22Rv1 (cell line): ENCODE measurements around the gene ASMT.
"Not testable (repeated sequence)": the region's sequence is repeated elsewhere in the genome, so short reads cannot be mapped to it uniquely, and the experiment has no call there.

Experiments
- CTCF ChIP-seq: fragments of 450-650 bp; IDR thresholded peaks from 2 replicates; pipeline ENCODE4 v1.5.1; 2017; ENCODE audit warnings: mild to moderate bottlenecking
- ZFX ChIP-seq: fragments of 450-650 bp; IDR thresholded peaks from 2 replicates; pipeline ENCODE4 v1.6.1; 2017; ENCODE audit warnings: antibody characterized with exemption, borderline replicate concordance

DNA sequence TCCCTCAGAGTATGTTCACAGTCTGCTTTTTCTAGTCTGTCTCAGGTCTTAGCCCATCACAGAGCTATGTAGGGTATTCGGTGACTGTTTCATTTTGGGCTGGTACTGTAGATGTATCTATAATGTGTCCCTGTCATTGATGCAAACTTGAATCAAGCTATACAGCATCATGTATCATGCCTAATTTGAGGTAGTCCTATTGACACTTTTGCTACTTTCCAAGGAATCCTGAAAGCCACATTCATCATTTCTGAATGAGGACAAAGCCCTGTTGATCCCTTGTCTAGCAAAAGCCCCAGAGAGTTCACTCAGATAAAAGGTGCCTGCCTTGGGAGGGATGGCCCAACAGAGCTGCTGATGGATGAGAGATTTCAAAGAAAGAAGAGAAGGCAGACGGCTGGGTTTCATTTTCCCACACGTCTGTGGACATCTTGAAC, 70.6 kb downstream of the ASMT start:
- TF ChIP-seq CTCF, ZFX: not testable (repeated sequence)
